BJ (cell line): ENCODE measurements around the gene HOXD10. TPM values are rescaled to one million over a fixed set of nuclear protein-coding genes. Genes with fewer than 3 reads are reported as not detected.

Source experiments
- CTCF ChIA-PET: fragments of 350-600 bp; formaldehyde crosslinking; extraction: SDS; loops from one replicate; lab custom pipeline; 2021; ENCODE audit warnings: antibody characterized with exemption, inconsistent platforms; lab: Yijun Ruan, JAX
- POLR2A ChIA-PET: fragments of 300-600 bp; sonication (Branson Sonifier 250); formaldehyde crosslinking; extraction: SDS; loops from one replicate; lab custom pipeline; 2021; ENCODE audit warnings: antibody characterized with exemption; lab: Charles Lee
- DNase-seq: peaks from one replicate; pipeline ENCODE4 v3.0.0-alpha.2; 2011; ENCODE audit warnings: low read depth
- H3K27me3 ChIP-seq: 2 replicates; pipeline ENCODE4 v1.6.0; 2011; ENCODE audit warnings: low read length; ENCODE audit not compliant: control insufficient read depth, insufficient read depth
- H3K36me3 ChIP-seq: 2 replicates; pipeline ENCODE4 v1.5.1; 2011; ENCODE audit warnings: low read length; ENCODE audit not compliant: control insufficient read depth, insufficient read depth
- H3K4me3 ChIP-seq: 2 replicates; pipeline ENCODE4 v1.5.1; 2011; ENCODE audit warnings: low read depth, mild to moderate bottlenecking, control low read depth, low read length
- polyA plus RNA-seq: library from polyadenylated mRNA; depleted of rRNA; stranded (reverse); fragments of >200 nt; gene quantifications from 2 replicates; pipeline ENCODE4 v1.2.3, GENCODE V29; 2011
- TF ChIP-seq, protein P1 (sequence below): IDR thresholded peaks from 2 replicates; pipeline ENCODE4 v1.5.1; 2011; ENCODE audit warnings: low read depth, mild to moderate bottlenecking, control low read depth, inconsistent platforms, low read length, moderate library complexity; ENCODE audit not compliant: insufficient read depth

Gene HOXD10
- polyA plus RNA-seq, 1 experiment = 11.0 TPM

- CTCF ChIA-PET = interaction anchor here (0.8 to 9.3 kb wide), 8 partner anchors 420 to 681 kb away, joined by 3 to 149 read pairs (median 4); no protein-coding TSS in a partner anchor
Measured at GRCh38 chr2:176133389-176133788, 16.8 kb downstream of the HOXD10 start.

DNA sequence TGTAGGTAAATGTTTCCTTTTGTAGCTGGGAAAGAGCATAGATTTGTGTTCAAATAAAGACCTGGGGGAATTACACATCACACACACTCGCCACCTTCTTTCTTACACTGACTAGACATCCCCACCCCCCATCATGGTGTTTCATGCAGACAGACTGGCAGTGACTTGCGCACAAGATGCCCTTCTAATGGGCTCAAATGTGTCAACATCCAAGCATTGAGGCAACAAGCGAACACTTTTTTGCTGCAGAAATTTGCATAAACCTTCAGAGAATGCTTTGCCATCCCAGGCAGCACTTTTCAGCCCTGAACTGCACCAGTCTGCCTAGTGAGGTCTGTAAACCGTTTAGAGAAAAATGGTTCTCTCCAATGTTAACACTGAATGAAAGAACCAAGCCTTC lies 17.5 kb downstream of the HOXD10 start:
- H3K27me3 ChIP-seq = peaks cover 49% of the 10 kb centered on the region
- POLR2A ChIA-PET = no interaction called here
- CTCF ChIA-PET = interaction anchor here (1.4 to 9.3 kb wide), 4 partner anchors 419 to 680 kb away, joined by 4 to 149 read pairs (median 28); no protein-coding TSS in a partner anchor
- no peak for DNase-seq
- no peak overlapping the region for H3K4me3 ChIP-seq
- H3K36me3 ChIP-seq = no peaks in the 10 kb centered on the region
- TF ChIP-seq, protein P1, sequence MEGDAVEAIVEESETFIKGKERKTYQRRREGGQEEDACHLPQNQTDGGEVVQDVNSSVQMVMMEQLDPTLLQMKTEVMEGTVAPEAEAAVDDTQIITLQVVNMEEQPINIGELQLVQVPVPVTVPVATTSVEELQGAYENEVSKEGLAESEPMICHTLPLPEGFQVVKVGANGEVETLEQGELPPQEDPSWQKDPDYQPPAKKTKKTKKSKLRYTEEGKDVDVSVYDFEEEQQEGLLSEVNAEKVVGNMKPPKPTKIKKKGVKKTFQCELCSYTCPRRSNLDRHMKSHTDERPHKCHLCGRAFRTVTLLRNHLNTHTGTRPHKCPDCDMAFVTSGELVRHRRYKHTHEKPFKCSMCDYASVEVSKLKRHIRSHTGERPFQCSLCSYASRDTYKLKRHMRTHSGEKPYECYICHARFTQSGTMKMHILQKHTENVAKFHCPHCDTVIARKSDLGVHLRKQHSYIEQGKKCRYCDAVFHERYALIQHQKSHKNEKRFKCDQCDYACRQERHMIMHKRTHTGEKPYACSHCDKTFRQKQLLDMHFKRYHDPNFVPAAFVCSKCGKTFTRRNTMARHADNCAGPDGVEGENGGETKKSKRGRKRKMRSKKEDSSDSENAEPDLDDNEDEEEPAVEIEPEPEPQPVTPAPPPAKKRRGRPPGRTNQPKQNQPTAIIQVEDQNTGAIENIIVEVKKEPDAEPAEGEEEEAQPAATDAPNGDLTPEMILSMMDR = no peak

More at GRCh38 chr2:176133389-176133788, 16.8 kb downstream of the HOXD10 start:
- DNase-seq = no peak
- POLR2A ChIA-PET = no interaction called here
- Histone ChIP-seq H3K4me3 (no peak overlapping the region), H3K27me3 (peaks cover 50% of the 10 kb centered on the region), H3K36me3 (no peaks in the 10 kb centered on the region)
- TF ChIP-seq, protein P1 = no peak

DNA sequence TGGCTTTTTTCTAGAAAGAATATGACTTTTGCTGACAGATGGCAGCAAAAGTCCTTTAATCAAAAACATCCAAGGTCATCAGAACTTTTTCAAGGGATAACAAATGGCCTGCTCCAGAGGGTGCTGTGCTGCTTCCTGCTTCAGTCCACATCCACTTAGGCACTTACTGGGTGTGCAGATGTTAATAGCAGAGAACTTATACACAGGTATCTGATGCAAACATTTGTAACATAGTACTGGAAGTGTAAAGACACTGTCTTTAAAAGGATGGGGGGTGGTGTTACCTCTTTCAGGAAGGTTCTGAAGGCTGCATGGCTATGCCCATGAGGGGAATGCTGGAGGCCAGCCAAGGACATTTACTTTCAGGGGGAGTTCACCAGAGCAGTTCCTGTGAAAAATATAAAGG lies 18.5 kb downstream of the HOXD10 start:
- H3K36me3 ChIP-seq = no peaks in the 10 kb centered on the region
- POLR2A ChIA-PET = no interaction called here
- TF ChIP-seq, protein P1 = no peak
- peaks cover 51% of the 10 kb centered on the region for H3K27me3 ChIP-seq
- H3K4me3 ChIP-seq = no peak overlapping the region
- DNase-seq = no peak
- CTCF ChIA-PET = interaction anchor here (5.2 kb wide), 1 partner anchor 418 kb away, joined by 24 read pairs; no protein-coding TSS in a partner anchor

GRCh38 chr2:176136374-176137251 lies 20.0 kb downstream of the HOXD10 start:
- DNase-seq = no peak
- Histone ChIP-seq H3K27me3 (peaks cover 48% of the 10 kb centered on the region), H3K4me3 (peak overlapping the region; percentile 40), H3K36me3 (no peaks in the 10 kb centered on the region)
- ChIA-PET POLR2A (interaction anchor here (0.7 kb wide), 1 partner anchor 14 kb away, joined by 3 read pairs; the partner anchor contains the start of gene HOXD9), CTCF (interaction anchor here (0.8 to 4.4 kb wide), 9 partner anchors 9 to 1004 kb away, joined by 3 to 24 read pairs (median 4); no protein-coding TSS in a partner anchor)
- TF ChIP-seq, protein P1 = no peak

DNA sequence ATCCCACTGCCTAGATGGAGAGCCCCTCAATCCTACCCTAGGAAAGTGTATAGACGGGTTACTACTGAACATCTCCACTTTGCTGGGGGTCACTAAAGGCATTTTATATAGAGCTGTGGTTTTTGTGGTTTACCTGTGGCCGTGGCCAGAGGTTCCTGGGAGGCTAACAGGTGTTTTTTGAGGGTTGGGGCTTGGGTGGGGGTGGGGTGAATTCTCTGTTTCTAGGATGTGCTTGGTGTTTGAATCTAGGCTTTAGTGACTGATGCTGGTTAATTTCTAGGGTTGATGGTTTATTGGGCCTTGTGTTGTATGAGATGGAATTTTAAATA lies 20.6 kb downstream of the HOXD10 start:
- Histone ChIP-seq H3K36me3 (no peaks in the 10 kb centered on the region), H3K4me3 (peak overlapping the region; percentile 40), H3K27me3 (peaks cover 46% of the 10 kb centered on the region)
- TF ChIP-seq, protein P1 = no peak
- ChIA-PET CTCF (interaction anchor here (0.9 to 4.7 kb wide), 7 partner anchors 10 to 515 kb away, joined by 3 to 92 read pairs (median 5); no protein-coding TSS in a partner anchor), POLR2A (no interaction called here)
- DNase-seq = no peak
